Type B pancreatic cell (in vitro differentiated cells): Measurements from ENCODE around the gene SPIB. TPM values are rescaled to one million over a fixed set of nuclear protein-coding genes. Genes with fewer than 3 reads are reported as not detected.

Experiments used
- DNase-seq: peaks from one replicate; pipeline ENCODE4 v3.0.0; 2021; ENCODE audit warnings: mixed read lengths; ENCODE audit not compliant: unreplicated experiment; ENCODE audit errors: extremely low spot score
- H3K27ac Mint-ChIP-seq: 2 replicates; pipeline ENCODE4 v1.8.0; 2021; ENCODE audit warnings: mild to moderate bottlenecking, mixed read lengths
- H3K27me3 Mint-ChIP-seq: 2 replicates; pipeline ENCODE4 v1.8.0; 2021; ENCODE audit warnings: mixed read lengths
- H3K36me3 Mint-ChIP-seq: 2 replicates; pipeline ENCODE4 v1.8.0; 2021; ENCODE audit warnings: mixed read lengths
- H3K4me1 Mint-ChIP-seq: one replicate; pipeline ENCODE4 v1.8.0; 2021; ENCODE audit warnings: mixed read lengths; ENCODE audit not compliant: unreplicated experiment
- H3K4me3 Mint-ChIP-seq: 2 replicates; pipeline ENCODE4 v1.8.0; 2021; ENCODE audit warnings: mild to moderate bottlenecking, mixed read lengths
- H3K9me3 Mint-ChIP-seq: 2 replicates; pipeline ENCODE4 v1.8.0; 2021; ENCODE audit warnings: mixed read lengths
- total RNA-seq: library from RNA; stranded (reverse); gene quantifications from 2 replicates; pipeline ENCODE4 v1.2.1, GENCODE V29; 2021; ENCODE audit warnings: low replicate concordance
- TF ChIP-seq, protein P1 (sequence below): fragments of 200-600 bp; sonication (generic); conservative IDR thresholded peaks from 2 replicates; pipeline ENCODE4 v1.5.0; 2021; ENCODE audit warnings: antibody characterized with exemption, mild to moderate bottlenecking

The SPIB gene
- total RNA-seq, 1 donor from 2014 or later = 2.6 TPM

DNA sequence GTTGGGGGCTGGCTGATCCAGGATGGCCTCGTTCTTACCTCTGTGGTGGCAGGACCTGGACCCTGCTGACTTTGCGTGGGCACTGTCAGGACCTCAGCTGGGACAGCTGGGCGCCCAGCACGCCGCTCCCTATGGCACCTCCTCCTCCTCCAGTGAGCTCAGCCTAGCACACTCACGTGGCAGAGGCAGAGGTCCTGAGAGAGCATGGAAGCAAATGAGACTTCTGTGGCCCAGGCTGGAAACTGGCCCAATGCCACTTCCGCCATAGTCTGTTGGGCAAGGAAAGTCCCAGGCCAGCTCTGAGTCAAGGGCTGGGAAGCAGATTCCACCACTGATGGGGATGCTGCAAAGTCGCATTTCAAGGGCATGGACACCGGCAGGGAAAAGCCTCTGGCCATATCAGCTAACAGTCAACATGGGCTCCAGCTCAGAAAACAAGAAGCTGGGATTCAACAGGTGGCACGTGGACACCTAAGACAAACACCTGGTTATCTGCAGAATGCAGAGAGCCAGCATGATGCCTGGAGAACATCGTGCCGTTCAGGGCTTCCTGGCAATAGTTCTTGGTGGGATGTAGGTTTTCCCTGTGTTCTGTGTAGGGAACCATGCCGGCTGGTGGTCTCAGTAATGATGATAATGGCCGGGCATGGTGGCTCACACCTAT lies 30.6 kb downstream of the SPIB start:
- Mint-ChIP-seq H3K27ac (no peak overlapping the region), H3K9me3 (no peaks in the 10 kb centered on the region), H3K4me1 (no peaks in the 10 kb centered on the region), H3K36me3 (no peaks in the 10 kb centered on the region), H3K4me3 (no peak overlapping the region), H3K27me3 (peaks cover 10% of the 10 kb centered on the region)
- no peak for DNase-seq
- TF ChIP-seq, protein P1, sequence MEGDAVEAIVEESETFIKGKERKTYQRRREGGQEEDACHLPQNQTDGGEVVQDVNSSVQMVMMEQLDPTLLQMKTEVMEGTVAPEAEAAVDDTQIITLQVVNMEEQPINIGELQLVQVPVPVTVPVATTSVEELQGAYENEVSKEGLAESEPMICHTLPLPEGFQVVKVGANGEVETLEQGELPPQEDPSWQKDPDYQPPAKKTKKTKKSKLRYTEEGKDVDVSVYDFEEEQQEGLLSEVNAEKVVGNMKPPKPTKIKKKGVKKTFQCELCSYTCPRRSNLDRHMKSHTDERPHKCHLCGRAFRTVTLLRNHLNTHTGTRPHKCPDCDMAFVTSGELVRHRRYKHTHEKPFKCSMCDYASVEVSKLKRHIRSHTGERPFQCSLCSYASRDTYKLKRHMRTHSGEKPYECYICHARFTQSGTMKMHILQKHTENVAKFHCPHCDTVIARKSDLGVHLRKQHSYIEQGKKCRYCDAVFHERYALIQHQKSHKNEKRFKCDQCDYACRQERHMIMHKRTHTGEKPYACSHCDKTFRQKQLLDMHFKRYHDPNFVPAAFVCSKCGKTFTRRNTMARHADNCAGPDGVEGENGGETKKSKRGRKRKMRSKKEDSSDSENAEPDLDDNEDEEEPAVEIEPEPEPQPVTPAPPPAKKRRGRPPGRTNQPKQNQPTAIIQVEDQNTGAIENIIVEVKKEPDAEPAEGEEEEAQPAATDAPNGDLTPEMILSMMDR = no peak

DNA sequence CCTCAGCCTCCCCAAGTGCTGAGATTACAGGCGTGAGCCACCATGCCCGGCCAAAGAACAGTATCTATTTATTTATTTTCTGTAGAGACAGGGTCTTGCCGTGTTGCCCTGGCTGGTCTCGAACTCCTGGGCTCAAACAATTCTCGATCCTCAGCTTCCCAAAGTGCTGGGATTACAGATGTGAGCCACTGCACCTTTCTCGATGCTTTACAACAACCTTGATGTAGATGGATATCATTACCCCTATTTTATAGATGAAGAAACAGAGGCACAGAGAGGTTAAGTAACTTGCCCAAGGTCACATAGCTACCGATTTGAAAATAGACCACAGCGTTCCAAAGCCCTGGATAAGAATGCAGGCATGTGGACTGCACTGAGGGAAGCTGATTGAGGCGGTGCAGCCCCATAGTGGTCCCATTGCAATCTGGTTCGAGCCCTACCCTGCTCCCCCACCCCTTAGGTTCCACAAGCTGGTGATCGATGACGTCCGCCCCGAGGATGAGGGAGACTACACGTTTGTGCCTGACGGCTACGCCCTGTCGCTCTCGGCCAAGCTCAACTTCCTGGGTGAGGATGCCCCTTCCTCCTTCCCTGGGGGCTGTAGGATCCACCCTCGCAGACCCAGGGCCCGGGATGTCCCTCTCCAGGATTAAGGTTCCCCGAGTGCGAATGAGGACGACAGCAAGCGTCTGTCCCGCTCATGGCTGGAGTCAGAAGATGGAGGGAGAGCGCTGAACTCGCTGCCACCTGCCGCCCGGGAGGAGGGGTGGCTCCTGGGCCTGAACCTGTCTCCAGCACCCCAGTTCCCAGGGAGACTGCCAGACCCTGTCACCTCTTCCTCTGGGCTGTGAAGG lies 31.9 kb downstream of the SPIB start:
- TF ChIP-seq, protein P1 = no peak
- Mint-ChIP-seq H3K36me3 (no peaks in the 10 kb centered on the region), H3K4me3 (no peak overlapping the region), H3K9me3 (no peaks in the 10 kb centered on the region), H3K27ac (no peak overlapping the region), H3K27me3 (peaks cover 6% of the 10 kb centered on the region), H3K4me1 (no peaks in the 10 kb centered on the region)
- DNase-seq = no peak

DNA sequence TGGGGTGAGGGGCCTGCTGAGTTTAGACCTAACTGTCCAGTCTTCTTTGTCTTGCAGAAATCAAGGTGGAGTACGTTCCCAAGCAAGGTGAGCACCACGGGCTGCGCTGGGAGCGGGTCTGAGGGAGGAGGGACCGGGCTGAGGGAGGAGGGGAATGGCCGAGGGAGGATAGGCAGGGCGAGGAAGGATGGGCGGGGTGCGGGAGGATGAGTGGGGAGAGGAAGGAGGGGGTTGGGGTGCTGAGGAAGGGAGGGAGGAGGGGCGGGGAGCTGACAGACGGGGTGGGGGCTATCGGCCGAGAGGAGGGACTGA lies 32.4 kb downstream of the SPIB start:
- Mint-ChIP-seq H3K27me3 (peaks cover 10% of the 10 kb centered on the region), H3K27ac (no peak overlapping the region), H3K9me3 (no peaks in the 10 kb centered on the region), H3K4me1 (no peaks in the 10 kb centered on the region), H3K36me3 (no peaks in the 10 kb centered on the region), H3K4me3 (no peak overlapping the region)
- TF ChIP-seq, protein P1 = no peak
- DNase-seq = no peak

DNA sequence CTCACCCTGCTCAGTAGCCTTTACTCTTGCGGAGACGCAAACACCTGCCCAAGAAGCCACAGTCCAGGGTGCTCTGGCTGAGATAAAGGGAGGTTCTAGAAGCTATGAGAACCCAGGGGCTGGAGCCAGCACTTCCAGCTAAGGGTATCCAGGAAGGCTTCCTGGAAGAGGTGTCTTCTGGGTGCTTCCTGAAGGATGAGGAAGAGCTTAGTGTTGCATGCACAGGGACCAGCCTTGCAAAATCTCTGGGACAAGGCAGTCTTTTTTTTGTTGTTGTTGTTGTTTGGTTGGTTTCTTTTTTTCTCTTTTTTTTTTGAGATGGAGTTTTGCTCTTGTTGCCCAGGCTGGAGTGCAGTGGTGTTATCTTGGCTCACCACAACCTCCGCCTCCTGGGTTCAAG lies 34.5 kb downstream of the SPIB start:
- Mint-ChIP-seq H3K27ac (no peak overlapping the region), H3K4me1 (no peaks in the 10 kb centered on the region), H3K27me3 (peaks cover 10% of the 10 kb centered on the region), H3K9me3 (no peaks in the 10 kb centered on the region), H3K36me3 (no peaks in the 10 kb centered on the region), H3K4me3 (no peak overlapping the region)
- DNase-seq = no peak
- TF ChIP-seq, protein P1 = no peak

DNA sequence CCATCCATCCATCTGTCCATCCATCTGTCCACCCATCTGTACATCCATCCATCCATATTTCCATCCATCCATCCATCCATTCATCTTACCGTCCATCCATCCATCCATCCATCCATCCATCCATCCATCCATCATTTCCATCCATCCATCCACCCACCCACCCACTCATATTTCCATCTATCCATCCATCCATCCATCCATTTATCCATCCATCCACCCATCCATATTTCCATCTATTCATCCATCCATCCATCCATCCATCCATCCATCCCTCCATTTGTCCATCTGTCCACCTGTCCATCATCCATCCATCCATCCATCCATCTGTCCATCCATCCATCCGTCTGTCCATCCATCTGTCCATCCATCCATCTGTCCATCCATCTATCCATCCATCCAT lies 37.3 kb downstream of the SPIB start:
- no peaks in the 10 kb centered on the region for H3K4me1 Mint-ChIP-seq
- H3K36me3 Mint-ChIP-seq = no peaks in the 10 kb centered on the region
- no peak overlapping the region for H3K27ac Mint-ChIP-seq
- peaks cover 10% of the 10 kb centered on the region for H3K27me3 Mint-ChIP-seq
- H3K4me3 Mint-ChIP-seq = no peak overlapping the region
- H3K9me3 Mint-ChIP-seq = no peaks in the 10 kb centered on the region
- TF ChIP-seq, protein P1 = no peak
- DNase-seq = no peak
